ENCODE results near the gene ATP6V1E1.

Gene ATP6V1E1

DNA sequence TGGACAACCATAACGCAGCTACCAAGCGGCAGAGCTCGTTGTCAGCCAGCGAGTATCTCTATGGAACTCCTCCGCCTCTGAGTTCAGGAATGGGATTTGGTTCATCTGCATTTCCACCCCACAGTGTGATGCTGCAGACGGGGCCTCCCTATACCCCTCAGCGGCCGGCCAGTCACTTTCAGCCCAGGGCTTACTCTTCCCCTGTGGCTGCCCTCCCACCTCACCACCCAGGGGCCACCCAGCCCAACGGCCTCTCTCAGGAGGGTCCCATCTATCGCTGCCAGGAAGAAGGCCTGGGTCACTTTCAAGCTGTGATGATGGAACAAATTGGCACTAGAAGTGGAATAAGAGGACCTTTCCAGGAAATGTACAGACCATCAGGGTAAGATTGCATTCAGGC lies 79.4 kb downstream of the ATP6V1E1 start:
- DNase-seq (ENCODE audit: extremely low read depth, low read depth): no peak
- TF ChIP-seq CTCF (IDR thresholded peaks at IDR 0.05; ENCODE audit: low read depth, low read length, missing control alignments): no peak
- no peak overlapping the region for H3K4me3 ChIP-seq (replicated peaks; ENCODE audit: low read depth, low read length)

GRCh38 chr22:17548756-17549035 lies 79.9 kb downstream of the ATP6V1E1 start:
- H3K4me3 ChIP-seq (replicated peaks; ENCODE audit: low read depth, low read length): no peak overlapping the region
- no peak for DNase-seq (ENCODE audit: extremely low read depth, low read depth)
- TF ChIP-seq CTCF (IDR thresholded peaks at IDR 0.05; ENCODE audit: low read depth, low read length, missing control alignments): no peak

GRCh38 chr22:17548010-17548755 lies 80.4 kb downstream of the ATP6V1E1 start:
- TF ChIP-seq CTCF (IDR thresholded peaks at IDR 0.05; ENCODE audit: low read depth, low read length, missing control alignments): no peak
- no peak overlapping the region for H3K4me3 ChIP-seq (replicated peaks; ENCODE audit: low read depth, low read length)
- DNase-seq (ENCODE audit: extremely low read depth, low read depth): no peak

DNA sequence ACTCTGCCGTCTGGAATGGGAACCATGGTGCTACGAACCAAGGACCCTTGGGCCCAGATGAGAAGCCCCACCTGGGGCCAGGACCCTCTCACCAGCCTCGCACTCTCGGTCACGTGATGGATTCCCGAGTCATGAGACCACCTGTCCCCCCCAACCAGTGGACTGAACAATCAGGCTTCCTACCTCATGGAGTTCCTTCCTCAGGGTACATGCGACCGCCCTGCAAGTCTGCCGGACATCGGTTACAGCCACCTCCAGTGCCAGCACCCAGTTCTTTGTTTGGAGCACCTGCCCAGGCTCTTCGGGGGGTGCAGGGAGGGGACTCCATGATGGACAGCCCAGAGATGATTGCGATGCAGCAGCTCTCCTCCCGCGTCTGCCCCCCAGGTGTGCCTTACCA lies 86.1 kb downstream of the ATP6V1E1 start:
- no peak for DNase-seq (ENCODE audit: extremely low read depth, low read depth)
- H3K4me3 ChIP-seq (replicated peaks; ENCODE audit: low read depth, low read length): no peak overlapping the region
- no peak for TF ChIP-seq CTCF (IDR thresholded peaks at IDR 0.05; ENCODE audit: low read depth, low read length, missing control alignments)
